GM18526 (cell line): ENCODE data around the gene CDK13.

Experiments
- POLR2A ChIP-seq: IDR thresholded peaks from 3 replicates; pipeline ENCODE4 v1.6.1; 2011; ENCODE audit not compliant: insufficient read length; ENCODE audit errors: extremely low read depth

Gene CDK13

GRCh38 chr7:40099837-40100236 is 149.8 kb downstream of the CDK13 start:
- TF ChIP-seq POLR2A: no peak

- TF ChIP-seq POLR2A: no peak
Measured at GRCh38 chr7:40101201-40101600, 151.1 kb downstream of the CDK13 start.

GRCh38 chr7:40102897-40103296 is 152.8 kb downstream of the CDK13 start:
- TF ChIP-seq POLR2A: no peak

GRCh38 chr7:40105879-40106473 is 155.9 kb downstream of the CDK13 start:
- no peak for TF ChIP-seq POLR2A

GRCh38 chr7:40115936-40116335 is 165.9 kb downstream of the CDK13 start:
- no peak for TF ChIP-seq POLR2A

- TF ChIP-seq POLR2A: no peak
Measured at GRCh38 chr7:40120020-40120419, 170.0 kb downstream of the CDK13 start.

GRCh38 chr7:40122940-40123254 is 172.8 kb downstream of the CDK13 start:
- TF ChIP-seq POLR2A: no peak

- TF ChIP-seq POLR2A: no peak
Measured at GRCh38 chr7:40133561-40134427, 183.7 kb downstream of the CDK13 start.

GRCh38 chr7:40134428-40135316 is 184.6 kb downstream of the CDK13 start, which contains the start of the genes MPLKIP and SUGCT:
TSS of gene MPLKIP (minus strand) at chr7:40134622. CDS start at chr7:40134567, 55 bp downstream.
TSS of gene SUGCT (plus strand) at chr7:40135005.
- peak; percentile 67 for TF ChIP-seq POLR2A

GRCh38 chr7:40135317-40135610 is 185.2 kb downstream of the CDK13 start:
- no peak for TF ChIP-seq POLR2A

GRCh38 chr7:40137563-40137962 is 187.5 kb downstream of the CDK13 start:
- no peak for TF ChIP-seq POLR2A

GRCh38 chr7:40138973-40139372 is 188.9 kb downstream of the CDK13 start:
- TF ChIP-seq POLR2A: no peak

- no peak for TF ChIP-seq POLR2A
Measured at GRCh38 chr7:40147371-40148246, 197.6 kb downstream of the CDK13 start.

GRCh38 chr7:40148671-40149070 is 198.6 kb downstream of the CDK13 start:
- no peak for TF ChIP-seq POLR2A
